Stimulated activated CD8-positive, alpha-beta memory T cell treated with anti-CD3 and anti-CD28 coated beads, Interleukin-12 subunit alpha, Interleukin-12 subunit beta, amount 100 ng/mL, for 24 hours (primary cell): ENCODE data around the gene GLRA1.

Experiments
- DNase-seq: peaks from one replicate; pipeline ENCODE4 v3.0.0-alpha.2; 2020; ENCODE audit errors: extremely low read depth

Gene GLRA1

DNA sequence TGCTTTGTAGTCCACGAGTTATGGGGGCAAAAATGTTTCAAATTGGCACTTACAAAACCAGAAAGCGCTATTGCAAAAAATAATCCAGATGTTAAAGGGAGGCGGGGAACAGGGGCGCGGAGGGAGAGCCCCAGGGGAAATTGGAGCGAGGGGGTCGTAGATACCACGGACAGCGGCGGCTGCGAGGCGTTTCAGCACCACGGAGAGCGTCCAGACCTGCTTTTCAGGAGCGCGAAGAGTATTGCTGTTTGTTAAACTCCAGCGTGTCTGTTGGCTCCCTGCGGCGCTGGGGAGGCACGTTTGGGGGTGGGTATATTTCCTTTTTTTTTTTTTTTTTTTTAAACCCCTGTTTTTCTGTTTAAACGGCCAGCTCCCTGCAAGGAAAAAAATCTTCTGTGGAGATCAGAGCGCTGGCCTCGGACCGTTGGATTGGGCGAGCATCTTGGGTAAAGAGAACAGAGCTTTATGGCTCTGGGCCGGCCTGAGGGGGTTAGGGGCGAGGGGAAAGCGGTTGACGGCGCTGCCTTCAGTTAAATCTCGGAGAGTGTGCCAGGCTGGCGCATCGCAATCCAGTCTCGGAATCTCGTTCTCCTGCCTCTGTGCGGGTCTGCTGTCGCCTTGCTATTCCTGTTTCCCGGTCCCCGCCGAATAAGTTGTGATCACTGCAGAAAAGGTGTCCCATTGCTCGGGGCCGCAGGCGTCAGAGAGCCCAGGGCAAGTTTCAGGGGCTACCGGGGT, at the start of gene GLRA1:
Gene GLRA1 (minus strand): TSS at position 288 of the 738 bp plus-strand sequence. CDS start 302 bp downstream, outside the sequence.
- no peak for DNase-seq

DNA sequence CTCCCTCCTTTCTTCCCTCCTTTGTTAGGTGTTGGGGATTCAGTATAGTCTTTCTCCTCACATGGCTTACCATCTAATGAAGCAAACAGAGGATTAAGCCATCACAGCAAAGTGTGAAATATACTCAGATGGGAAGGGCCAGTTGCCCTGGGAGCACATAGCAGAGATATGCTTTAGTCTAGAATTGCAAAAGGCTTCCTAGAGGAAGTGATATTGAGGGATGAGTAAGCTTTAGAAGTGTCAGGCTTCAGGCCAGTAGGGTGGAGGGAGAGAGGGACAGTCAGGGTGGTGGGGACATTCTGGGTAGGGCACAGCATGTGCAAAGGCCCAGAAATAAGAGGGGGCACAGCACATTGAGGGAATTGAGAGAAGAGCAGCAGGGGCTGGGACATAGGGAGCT, 46.2 kb upstream of the GLRA1 start:
- no peak for DNase-seq

DNA sequence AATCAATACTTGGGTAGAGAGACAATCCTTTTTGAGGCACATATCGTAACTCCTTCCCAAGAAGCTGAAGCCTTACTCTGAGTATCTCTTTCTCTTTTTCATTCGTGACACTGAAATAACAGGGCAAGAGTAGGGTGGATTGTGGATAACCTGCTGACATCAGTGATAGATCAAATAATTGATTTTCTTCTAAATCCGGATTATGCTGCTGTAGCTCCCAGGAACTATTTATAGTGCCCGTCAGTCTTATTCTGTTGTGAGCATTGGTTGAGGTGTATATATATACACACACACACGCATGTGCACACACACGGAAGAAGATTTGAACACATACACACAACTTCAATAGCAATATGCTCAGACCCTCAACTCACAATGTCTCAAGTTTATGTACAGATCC, 43.2 kb upstream of the GLRA1 start:
- DNase-seq, result no peak

DNA sequence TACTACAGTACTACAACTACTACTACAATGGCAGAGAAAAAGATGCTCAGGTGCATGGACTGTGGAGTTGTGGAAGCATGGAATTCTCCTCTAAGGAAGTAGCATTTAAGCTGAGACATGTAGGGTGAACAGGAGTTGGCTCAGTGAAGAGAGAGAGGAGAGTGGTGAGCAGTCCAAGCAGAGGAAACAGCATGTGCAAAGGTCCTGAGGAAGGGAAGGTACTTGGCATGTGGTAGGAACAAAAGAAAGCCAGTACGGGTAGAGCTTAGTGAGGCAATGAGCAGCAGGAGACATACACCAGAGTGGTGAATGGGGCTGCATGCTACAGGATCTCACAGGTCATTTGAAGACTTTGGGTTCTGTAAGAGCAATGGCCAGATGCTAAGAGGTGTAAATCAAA, 41.4 kb upstream of the GLRA1 start:
- DNase-seq, result no peak

DNA sequence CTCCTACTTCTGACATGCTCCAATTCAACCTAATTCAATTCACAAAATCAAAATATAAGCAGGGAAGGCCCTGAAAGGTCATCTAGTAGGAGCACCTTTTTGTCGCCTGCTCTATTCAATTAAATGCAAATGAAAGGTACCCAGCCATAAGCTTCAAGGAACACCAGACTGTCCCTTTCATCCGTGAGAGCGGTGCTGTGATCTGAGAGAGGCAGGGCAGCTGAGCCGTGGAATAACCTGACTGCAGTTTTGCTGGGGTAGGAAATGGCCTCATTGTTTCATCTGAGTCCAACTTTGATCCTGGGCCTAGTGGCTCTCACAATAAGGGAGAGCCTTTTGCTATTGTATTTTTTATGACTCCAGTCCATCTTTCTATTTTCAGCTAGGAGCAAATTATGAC, 39.8 kb upstream of the GLRA1 start:
- no peak for DNase-seq

DNA sequence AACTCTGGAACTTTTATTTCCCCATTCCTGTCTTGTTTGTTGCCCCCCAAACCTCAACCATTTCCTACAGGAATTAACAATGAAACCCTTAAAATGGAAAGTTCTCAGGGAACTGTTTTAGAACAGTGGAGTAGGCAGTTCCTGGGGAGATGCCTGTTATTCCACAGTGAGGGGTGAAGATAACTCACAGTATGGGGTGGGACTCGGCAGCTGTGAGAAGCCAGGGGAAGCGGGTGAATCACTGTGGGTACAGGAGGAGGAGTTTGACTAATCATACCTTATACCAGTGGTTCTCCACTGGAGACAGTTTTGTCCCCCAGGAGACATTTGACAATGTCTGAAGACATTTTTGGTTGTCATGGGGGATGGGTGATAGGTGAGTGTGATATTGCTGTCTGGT, 36.9 kb upstream of the GLRA1 start:
- DNase-seq, result no peak

DNA sequence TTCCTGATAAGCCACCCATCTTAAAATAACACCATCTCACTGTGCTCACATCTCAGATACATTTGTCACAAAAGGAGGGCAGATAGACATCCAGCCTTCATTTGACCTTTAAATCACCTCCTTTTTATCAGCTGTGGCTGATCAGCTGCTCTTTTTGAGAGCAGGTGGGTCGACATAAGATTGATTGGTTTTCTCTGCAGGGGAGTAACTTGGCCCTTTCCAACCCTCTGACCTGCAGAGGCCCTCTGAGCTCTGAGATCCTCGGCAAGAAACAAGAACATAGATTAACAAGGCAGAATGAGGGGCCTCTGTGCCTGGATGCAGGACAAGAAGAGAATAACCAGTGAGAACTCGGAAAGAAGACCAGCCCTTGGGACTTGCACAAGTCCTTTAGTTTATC, 33.5 kb upstream of the GLRA1 start:
- no peak for DNase-seq

DNA sequence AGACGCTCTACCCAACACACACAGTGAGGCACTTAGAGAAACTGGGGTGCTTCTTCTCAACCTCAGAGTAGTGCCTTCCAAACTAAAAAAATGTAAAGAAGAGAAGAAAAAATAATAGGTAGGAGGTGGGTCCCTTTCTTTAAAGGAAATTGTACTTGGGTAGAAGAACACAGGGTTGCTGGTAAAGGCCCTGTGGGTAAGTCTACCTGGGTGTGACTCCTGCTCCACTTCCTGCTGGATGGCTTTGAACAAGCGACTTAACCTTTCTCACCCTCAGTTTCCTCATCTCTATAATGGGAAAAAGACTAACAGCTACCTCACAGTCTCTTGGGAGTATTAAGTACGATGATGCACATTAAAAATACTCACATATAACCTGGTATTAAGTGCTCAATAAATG, 32.1 kb upstream of the GLRA1 start:
- no peak for DNase-seq

DNA sequence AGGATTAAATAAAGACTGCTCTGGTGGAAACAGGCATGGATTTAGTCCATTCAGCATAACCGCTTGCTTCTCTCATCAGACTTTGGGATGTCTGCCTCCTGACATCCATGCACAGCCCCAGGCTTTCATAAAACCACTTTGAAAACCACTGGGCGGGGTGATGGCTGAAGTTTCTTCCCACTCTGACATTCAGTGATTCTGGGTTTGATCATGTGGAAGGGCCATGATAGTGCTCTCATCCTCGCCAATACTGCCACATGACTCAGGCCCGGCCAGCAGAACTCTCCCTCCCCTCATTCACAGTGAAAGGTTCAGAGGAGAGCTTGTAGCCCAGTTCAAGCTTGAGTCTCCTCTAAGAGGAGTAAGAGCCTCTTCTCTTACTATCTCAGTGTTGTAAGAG, 29.6 kb upstream of the GLRA1 start:
- DNase-seq, result no peak

DNA sequence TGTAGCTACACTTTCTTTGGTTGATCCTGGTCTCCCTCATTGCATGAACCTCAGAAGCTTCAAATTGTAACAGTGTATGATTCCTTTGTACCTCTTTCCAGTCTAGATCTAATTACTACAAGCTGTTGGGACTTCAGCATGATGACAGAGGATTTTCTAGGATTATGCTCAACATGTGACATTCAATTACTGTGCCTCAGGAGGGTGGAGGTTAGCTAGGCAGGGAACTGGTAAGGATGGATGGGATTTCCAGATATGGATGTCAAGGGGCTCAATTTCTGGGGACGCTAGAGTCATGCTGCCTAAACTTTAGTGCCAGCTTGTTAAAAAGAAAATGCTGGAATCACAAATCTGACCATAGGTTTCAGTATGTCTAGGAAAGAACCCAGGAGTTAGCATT, 29.2 kb upstream of the GLRA1 start:
- DNase-seq, result no peak

DNA sequence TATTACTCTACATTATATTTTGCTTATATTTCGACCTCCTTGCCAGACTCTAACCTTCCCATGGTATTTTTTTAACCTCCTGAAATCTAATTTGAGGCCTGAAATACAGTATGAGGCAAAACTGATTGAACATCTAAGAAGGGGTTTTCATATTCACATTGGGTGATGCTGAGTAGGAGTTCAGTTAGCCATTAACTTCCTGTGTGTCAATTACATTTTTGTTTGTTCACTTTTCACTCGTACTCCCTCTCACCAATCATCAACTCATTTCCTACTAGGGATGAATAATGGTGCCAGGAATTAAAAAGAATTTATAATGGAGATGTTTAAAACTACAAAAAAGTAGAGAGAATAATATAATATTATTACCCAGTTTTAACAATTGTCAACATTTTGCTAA, 27.6 kb upstream of the GLRA1 start:
- DNase-seq, result no peak

DNA sequence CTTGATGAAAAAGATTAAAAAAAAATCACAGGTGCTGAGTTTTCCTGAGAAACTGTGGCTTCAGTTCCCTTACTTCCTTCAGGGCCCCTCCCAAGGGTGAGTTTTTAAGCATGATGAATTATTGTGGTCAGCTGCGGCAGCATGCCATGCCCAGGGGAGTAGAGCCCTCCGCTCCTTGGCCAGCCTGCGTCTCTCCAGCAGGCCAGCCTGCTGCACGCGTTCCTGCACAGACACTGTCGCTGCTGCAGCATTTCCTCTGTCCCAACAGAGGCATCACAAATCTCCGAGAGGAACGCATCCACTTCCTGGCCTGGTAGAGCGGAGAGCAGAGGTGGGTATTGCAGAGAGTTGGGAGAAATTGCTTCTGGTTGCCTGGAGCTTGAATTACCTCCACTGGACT, 26.1 kb upstream of the GLRA1 start:
- DNase-seq, result no peak

DNA sequence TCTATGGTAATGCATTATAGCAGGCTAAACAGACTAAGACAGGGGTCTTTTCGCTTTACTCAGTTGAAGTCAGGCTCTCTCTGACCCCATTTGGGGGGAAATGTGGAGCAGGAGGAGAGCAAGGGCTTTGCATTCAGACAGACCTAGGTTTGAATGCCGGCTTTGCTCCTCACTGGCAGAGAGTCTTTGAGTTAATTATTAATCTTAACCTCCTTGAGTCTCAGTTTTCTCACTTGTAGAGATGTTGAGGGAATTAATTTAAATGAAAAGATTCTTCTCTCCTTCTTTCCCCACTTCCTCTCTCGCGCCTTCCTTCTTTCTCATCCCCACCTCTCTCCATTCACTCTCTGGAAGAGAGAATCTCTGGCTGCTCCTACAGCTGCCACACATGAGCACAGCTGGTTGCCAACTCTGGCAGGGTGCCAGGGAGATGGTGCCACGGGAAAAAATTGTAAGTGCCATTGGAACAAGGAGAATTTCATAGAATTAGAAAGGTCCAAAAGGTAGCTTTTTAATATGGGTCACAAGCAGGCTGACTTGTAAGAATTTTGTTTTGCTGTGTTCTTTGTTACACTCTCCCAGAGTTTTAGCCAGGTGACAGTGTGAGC, 25.2 kb upstream of the GLRA1 start:
- DNase-seq, result no peak

DNA sequence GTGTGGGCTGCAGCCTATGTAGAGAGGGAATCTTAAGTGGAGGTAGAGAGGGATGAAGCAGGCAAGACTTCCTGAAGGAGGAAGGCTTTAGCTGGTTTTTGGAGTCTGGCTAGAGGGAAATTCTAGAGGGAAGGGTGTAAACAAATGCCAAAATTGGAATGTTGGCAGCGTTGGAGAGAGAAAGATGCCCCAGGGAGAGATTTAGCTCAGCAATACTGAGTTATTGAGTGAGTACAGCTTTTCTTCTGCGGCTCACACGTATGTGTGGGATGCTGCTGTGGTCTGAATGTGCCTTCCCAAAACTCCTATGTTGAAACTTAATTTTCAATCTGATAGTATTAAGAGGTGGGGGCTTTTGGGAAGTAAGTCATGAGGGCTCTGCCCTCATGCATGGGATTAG, 24.5 kb upstream of the GLRA1 start:
- no peak for DNase-seq

DNA sequence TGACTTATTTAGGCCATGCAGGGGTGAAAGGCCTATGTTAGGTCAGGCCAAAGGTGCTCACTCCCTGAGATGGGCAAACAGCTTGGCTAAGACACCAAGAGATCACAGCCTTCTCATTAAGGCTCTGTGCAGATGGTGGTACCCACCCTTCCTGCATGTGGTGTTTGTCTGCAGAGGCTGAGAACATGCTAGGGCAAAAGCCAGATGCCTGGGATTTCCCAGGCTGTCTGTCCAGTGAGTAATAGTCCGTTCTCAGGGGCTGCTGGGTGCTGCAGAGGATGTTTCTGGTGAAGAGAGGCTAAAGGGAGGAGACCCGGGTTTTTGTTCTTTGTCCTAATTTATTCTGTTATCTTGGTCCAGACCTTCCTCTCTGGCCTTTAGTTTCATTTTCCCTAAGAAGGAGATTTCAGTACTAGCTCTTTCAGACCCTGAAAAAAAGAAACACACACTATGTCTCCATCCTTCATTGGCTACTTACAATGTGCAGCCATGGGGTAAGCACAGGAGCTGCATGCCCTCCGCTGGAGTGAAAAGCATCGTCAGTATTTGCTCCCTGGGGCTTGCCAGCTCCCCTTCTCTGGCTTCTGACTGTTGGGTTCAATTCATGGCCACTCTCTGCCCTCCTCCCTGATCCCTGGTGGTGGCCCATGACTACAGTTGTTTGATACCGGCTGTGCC, 23.4 kb upstream of the GLRA1 start:
- no peak for DNase-seq

DNA sequence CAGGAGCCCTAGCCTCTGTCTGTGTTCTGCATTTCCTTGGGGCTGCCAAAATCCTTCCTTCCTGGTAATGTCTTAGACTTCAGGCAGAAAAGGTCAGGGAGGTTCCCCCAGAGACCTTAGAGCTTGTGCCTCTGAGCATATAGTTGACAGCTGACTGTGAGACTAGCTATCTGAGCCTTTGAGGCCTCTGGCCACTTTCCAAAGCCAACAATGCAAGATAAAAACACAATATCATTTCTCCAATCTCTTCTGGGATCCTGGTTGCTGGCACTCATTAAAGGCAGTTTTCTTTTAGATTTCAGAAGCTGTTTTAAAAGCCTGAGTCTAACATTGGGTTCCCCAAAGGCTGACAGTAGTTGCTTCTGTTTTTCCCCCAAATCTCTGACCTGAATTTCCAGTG, 13.2 kb upstream of the GLRA1 start:
- no peak for DNase-seq

DNA sequence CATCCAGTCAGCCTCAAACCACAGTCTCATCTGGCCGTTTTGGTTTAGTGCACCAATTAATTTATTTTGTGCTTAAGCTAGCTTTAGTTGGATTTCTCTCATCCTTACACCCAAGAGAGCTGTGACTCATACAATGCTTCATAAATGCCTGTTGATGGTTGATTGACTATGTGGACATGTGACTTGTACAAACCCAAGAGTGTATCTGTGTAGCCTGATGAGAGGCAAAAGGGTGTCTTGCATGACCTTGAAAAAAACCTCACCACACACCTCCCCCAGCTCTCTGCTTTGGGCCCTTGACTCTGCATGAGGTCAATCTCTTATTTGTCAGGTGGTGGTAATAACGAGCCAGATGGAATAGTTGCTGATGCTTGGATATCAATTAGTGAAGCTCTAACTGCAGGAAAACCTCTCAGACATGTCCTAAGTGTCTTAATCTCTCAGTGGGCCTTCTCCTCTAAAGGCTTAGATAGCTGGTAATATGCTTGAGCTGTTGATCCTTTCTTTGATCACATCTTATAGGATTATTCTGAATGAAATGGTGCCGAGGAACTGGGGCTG, 10.6 kb upstream of the GLRA1 start:
- no peak for DNase-seq

DNA sequence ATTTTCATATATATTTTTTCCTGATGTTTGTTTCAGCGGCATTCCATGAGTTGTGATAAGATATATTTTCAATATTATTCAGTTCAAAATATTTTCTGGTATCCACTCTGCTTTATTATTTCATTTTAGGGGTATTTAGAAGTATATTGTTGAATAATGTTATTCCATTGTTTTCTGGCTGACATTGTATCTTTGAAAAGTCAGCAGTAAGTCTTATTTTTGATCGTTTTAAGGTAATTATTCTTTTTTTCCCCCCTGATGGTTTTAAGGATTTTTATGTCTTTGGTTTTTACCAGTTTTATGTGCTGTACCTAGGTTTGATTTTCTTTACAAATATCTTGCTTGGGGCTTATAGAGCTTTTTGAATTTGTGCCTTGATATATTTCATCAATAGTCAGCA, 6.6 kb upstream of the GLRA1 start:
- DNase-seq, result no peak

DNA sequence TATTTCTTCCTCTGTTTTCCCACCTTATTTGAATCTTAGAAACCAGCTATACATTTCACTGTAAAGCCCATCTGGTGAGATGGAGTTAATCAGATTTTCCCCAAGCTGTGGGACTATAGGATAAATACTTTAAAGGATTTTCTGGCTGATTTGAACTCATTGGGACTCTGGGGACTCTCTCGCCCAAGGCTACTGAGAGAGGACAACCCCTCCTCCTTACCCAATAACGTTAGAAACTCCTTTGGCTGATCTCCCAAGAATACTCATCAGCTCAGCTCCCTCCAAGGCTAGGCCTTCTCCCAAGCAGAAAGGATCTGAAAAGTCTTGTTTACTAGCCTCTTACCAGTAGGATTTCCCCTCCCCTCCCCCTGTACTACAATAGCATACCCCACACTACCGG, 1.5 kb upstream of the GLRA1 start:
- no peak for DNase-seq

DNA sequence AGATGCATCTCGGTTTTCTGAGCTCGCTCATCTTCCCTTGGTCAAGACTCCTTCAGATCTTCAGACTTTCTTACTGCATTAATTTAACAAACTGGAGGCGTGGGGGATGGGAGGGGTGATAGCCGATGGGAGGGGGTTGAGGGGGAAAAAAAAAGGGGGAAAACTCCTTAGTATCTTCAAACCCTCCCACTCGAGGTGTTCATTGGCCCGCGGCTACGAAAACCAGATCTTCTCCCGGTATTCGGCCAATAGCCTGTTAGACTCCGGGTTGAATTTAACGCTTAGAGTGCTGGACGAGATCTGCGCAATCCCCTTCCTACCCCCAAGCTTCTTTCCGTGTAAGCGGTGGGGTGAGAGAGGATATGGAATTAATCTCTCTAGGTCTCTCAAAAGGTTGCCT, 689 bp upstream of the GLRA1 start:
- no peak for DNase-seq

DNA sequence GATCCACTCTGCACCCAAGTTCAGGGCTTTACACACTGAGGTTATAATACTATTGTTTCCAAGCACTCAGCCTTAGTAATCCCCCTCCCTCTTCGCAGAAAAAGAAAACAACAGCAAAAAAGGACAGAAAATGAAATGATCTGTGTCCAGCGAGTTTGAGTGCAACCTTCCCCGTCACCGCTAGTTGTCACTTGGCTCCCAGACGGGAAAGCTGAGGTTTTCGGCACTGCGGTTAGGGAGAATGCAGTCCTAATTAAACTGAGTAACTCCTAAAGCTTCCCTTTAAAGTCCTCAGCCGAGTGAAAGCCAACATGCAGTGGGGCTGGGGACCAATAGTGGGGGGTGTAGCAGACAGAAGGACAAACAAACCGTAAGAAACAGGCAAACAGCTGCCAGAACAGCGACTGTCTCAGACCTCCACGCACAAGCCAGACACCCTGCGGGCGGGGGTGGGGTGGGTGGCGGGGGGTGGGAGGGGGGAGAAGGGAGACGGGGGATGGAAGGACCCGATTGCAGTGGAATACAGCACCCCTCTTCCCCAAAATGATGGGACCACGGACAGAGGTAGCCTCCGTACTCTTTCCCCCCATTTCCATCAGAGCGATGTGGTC, 680 bp downstream of the GLRA1 start:
- no peak for DNase-seq

DNA sequence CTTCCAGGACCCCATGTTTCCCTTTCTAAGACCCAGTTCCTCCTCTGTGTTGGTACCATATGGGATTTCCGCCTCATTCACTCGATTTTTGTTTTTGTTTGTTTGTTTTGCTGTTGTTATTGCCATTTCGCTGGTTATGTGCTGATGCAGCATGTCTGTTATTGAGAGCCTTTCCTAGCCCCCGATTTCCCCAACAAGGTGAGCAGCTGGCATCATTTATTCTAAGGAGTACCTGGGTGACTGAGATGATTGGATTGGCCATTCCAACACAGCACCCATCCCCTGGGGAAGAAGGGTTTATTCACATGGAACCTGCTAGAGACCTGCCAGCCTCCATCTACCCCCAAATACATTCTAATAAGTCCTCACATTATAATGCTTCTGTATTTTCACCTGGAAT, 2.7 kb downstream of the GLRA1 start:
- no peak for DNase-seq

DNA sequence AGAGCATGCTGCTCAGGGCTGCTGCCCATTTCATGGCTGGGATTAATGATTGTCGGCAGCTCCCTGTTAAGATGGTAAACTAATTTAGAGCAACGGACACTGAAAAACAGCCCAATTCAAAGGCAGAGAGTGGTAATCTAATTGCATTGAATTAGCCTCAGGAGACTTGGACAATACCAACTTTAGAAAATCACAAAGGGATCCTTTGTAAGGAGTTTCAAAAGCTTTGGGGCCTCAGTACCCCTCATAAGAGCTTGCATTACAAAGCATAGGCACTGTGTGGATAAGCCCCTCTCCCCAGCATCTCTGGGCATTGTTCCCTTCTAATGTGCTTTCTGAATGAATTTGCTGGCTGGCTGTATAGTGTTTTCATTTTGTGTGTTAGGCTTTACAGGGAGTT, 6.7 kb downstream of the GLRA1 start:
- no peak for DNase-seq
